D341Med (cell line): ENCODE data around the gene CTRB2.

Experiments used
- DNase-seq: peaks from one replicate; pipeline ENCODE4 v3.0.0; 2012; ENCODE audit warnings: low spot score

The CTRB2 gene

DNA sequence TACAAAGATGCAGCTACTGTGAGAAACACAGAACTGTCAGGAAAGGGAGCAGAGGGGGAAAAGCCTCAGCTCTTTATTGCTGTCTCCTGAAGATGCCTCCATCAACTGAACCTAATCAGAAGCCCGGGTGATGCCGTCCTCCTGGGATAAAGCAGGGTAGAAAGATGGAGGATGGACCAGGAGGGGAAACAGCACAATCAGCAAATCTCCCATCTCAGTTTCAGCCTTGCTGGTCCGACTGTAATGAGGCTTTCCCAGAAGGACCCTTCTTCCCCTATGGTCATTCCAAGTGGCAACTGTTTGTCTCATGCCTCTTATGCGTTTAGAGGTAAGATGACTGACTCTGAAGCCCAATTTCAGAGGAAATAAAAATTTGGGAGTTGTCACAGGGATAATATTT, 34.4 kb downstream of the CTRB2 start:
- no peak for DNase-seq

DNA sequence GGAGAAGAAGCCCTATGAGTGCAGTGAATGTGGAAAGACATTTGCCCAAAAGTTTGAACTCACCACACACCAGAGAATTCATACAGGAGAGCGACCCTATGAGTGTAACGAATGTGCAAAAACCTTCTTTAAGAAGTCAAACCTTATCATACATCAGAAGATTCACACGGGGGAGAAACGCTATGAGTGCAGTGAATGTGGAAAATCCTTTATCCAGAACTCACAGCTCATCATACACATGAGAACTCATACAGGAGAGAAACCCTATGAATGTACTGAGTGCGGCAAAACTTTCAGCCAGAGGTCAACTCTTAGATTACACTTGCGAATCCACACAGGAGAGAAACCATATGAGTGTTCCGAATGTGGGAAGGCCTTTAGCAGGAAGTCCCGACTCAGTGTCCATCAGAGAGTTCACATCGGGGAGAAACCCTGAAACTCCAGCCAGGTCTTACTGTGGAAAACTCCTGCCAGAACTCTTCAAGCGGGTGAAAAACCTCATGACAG, 37.0 kb downstream of the CTRB2 start:
- DNase-seq = no peak

DNA sequence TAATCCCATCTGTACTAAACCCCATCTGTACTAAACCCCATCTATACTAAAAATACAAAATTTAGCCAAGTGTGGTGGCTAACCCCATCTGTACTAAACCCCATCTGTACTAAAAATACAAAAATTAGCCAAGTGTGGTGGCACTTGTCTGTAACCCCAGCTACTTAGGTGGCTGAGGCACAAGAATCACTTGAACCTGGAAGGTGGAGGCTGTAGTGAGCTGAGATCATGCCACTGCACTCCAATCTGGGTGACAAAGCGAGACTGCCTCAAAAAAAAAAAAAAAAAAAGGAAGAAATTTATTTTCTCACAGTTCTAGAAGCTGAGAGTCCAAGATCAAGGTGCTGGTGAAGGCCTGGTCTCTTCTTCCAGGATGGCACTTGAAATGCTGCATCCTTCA, 46.6 kb downstream of the CTRB2 start:
- no peak for DNase-seq
